HepG2 (cell line): ENCODE data around the gene CD300H. TPM values are rescaled to one million over a fixed set of nuclear protein-coding genes. Genes with fewer than 3 reads are reported as not detected.

ENCODE experiments used
- ATAC-seq: fragments of 200-7000 bp; cut with Tn5 transposase; 3 replicates; pipeline ENCODE4 v1.9.1; 2020; ENCODE audit warnings: mild to moderate bottlenecking, moderate library complexity
- BruUV-seq: library from RNA; stranded (reverse); fragments of 400-500 nt; replicated peaks from 2 replicates; lab custom pipeline; 2021; lab: Mats Ljungman, UMichigan
- CTCF ChIA-PET: fragments of 300-600 bp; formaldehyde crosslinking; extraction: SDS; loops from one replicate; lab custom pipeline; 2021; ENCODE audit warnings: low total read pairs, inconsistent platforms, low intra/inter-chr PET ratio; lab: Yijun Ruan, JAX
- POLR2A ChIA-PET: fragments of 350-600 bp; sonication (Branson Sonifier 250); formaldehyde crosslinking; loops from one replicate; lab custom pipeline; 2020; ENCODE audit warnings: antibody characterized with exemption, inconsistent platforms; lab: Yijun Ruan, JAX
- DNase-seq: peaks from one replicate; pipeline ENCODE4 v3.0.0-alpha.2; 2015; ENCODE audit warnings: low spot score
- FAIRE-seq: peaks from 3 replicates; lab custom pipeline; 2011; peaks lifted over from hg19 to GRCh38; lab: Jason Lieb, UNC
- H2AFZ ChIP-seq: one replicate; pipeline ENCODE4 v1.6.1; 2011; ENCODE audit warnings: low read length, inconsistent platforms
- H3K27ac ChIP-seq: fragments of 300-600 bp; 3 replicates; pipeline ENCODE4 v1.8.0; 2011; ENCODE audit warnings: mixed run types, mild to moderate bottlenecking, mixed read lengths, low read length, inconsistent platforms; ENCODE audit not compliant: insufficient read depth; ENCODE audit errors: extremely low read length
- H3K27me3 ChIP-seq, 2 experiments: fragments of 200-600 bp in 1 of 2; 2 replicates in 1 of 2; 3 replicates in 1 of 2; pipeline versions ENCODE4 v1.6.0 to v1.8.0; 2011; ENCODE audit warnings: low read length in 2 of 2, mild to moderate bottlenecking in 2 of 2, moderate library complexity in 2 of 2, inconsistent platforms in 1 of 2; ENCODE audit not compliant: insufficient read depth in 2 of 2, control insufficient read depth in 1 of 2
- H3K36me3 ChIP-seq, 2 experiments: fragments of 200-600 bp in 1 of 2; replicated peaks in 1 of 2; 2 replicates in 1 of 2; 3 replicates in 1 of 2; pipeline versions ENCODE4 v1.5.1 to v1.8.0; 2011; ENCODE audit warnings: low read length in 2 of 2, inconsistent platforms in 1 of 2; ENCODE audit not compliant: insufficient read depth in 2 of 2, control insufficient read depth in 1 of 2
- H3K4me1 ChIP-seq: 2 replicates; pipeline ENCODE4 v1.5.1; 2012; ENCODE audit warnings: low read length, inconsistent platforms; ENCODE audit not compliant: insufficient read depth
- H3K4me2 ChIP-seq: 2 replicates; pipeline ENCODE4 v1.6.0; 2011; ENCODE audit warnings: low read depth, low read length, inconsistent platforms
- H3K4me3 ChIP-seq, 3 experiments: fragments of 200-600 bp in 1 of 3; sonication (generic), shearing (Covaris generic) in 1 of 3; replicated peaks in 1 of 3; 2 replicates each; pipeline ENCODE4 v1.5.1; 2011 to 2016; ENCODE audit warnings: low read length in 3 of 3, inconsistent platforms in 2 of 3, low read depth in 2 of 3, mild to moderate bottlenecking in 2 of 3, control low read depth in 1 of 3, mixed read lengths in 1 of 3; ENCODE audit not compliant: insufficient read depth in 1 of 3
- H3K79me2 ChIP-seq: one replicate; pipeline ENCODE4 v1.6.1; 2011; ENCODE audit warnings: low read length, inconsistent platforms; ENCODE audit not compliant: insufficient read depth
- H3K9ac ChIP-seq: 2 replicates; pipeline ENCODE4 v1.6.0; 2011; ENCODE audit warnings: mild to moderate bottlenecking, low read depth, low read length, inconsistent platforms; ENCODE audit not compliant: insufficient read depth
- H3K9me3 ChIP-seq: 2 replicates; pipeline ENCODE4 v1.5.1; 2012; ENCODE audit warnings: mild to moderate bottlenecking, low read length
- H4K20me1 ChIP-seq: 2 replicates; pipeline ENCODE4 v1.6.0; 2011; ENCODE audit warnings: inconsistent platforms, mild to moderate bottlenecking, low read length, moderate library complexity; ENCODE audit not compliant: insufficient read depth
- BRCA1 ChIP-seq: sonication (generic); formaldehyde crosslinking; IDR thresholded peaks from 2 replicates; pipeline ENCODE4 v1.4.0; 2020; ENCODE audit warnings: missing genetic modification reagents
- CEBPB ChIP-seq: IDR thresholded peaks from 2 replicates; pipeline ENCODE4 v1.6.1; 2011; ENCODE audit warnings: low read depth, low read length, improper control_type of control experiment, borderline replicate concordance
- EED ChIP-seq: sonication (generic); formaldehyde crosslinking; IDR thresholded peaks from 2 replicates; pipeline ENCODE4 v1.5.0; 2020; ENCODE audit warnings: mild to moderate bottlenecking, missing genetic modification reagents
- EZH2 ChIP-seq: conservative IDR thresholded peaks from 2 replicates; pipeline ENCODE4 v1.6.1; 2012; ENCODE audit warnings: mild to moderate bottlenecking, low read depth, low read length, moderate library complexity
- GPN1 ChIP-seq: sonication (generic); formaldehyde crosslinking; IDR thresholded peaks from 2 replicates; pipeline ENCODE4 v1.5.1; 2020; ENCODE audit warnings: missing genetic modification reagents, borderline replicate concordance
- HCFC1 ChIP-seq: fragments of 150-350 bp; IDR thresholded peaks from 2 replicates; pipeline ENCODE4 v1.6.1; 2014; ENCODE audit warnings: low read depth, low read length
- MED13 ChIP-seq: sonication (generic); formaldehyde crosslinking; IDR thresholded peaks from 2 replicates; pipeline ENCODE4 v1.5.0; 2020; ENCODE audit warnings: missing genetic modification reagents
- SMC3 ChIP-seq: IDR thresholded peaks from 2 replicates; pipeline ENCODE4 v1.6.1; 2011; ENCODE audit warnings: low read length, improper control_type of control experiment
- SP140L ChIP-seq: sonication (generic); formaldehyde crosslinking; IDR thresholded peaks from 2 replicates; pipeline ENCODE4 v1.4.0; 2020; ENCODE audit warnings: missing genetic modification reagents, borderline replicate concordance
- SP5 ChIP-seq: IDR thresholded peaks from 2 replicates; pipeline ENCODE4 v1.6.1; 2016; ENCODE audit warnings: low read depth, borderline replicate concordance
- TCF7L2 ChIP-seq: IDR thresholded peaks from 2 replicates; pipeline ENCODE4 v1.6.1; 2011; ENCODE audit warnings: mild to moderate bottlenecking, low read depth, low read length, moderate library complexity
- ZBTB8A ChIP-seq: sonication (generic); formaldehyde crosslinking; IDR thresholded peaks from 2 replicates; pipeline ENCODE4 v1.4.0; 2020; ENCODE audit warnings: mild to moderate bottlenecking, low read depth, missing genetic modification reagents, borderline replicate concordance
- ZSCAN29 ChIP-seq: sonication (generic); formaldehyde crosslinking; conservative IDR thresholded peaks from 2 replicates; pipeline ENCODE4 v1.4.0; 2020; ENCODE audit warnings: mild to moderate bottlenecking, missing genetic modification reagents
- WGBS: methylation state at CpG from one replicate; pipeline ENCODE4 v1.1.6; 2017; ENCODE audit warnings: low lambda C conversion rate; 5-methylcytosine and 5-hydroxymethylcytosine counted together
- in situ Hi-C: cut with HindIII; loops from 2 replicates; pipeline ENCODE4 v1.10.0; 2017; ENCODE audit warnings: low pct_unique_long_range_greater_than_20kb; ENCODE audit not compliant: extremely low pct_ligation_motif_present
- intact Hi-C: fragments of 100-400 bp; cut with micrococcal nuclease; formaldehyde crosslinking; loops from one replicate; pipeline ENCODE4 v1.10.0; 2022; ENCODE audit not compliant: unreplicated experiment
- polyA plus RNA-seq, 8 experiments: library from polyadenylated mRNA; depleted of rRNA in 3 of 8; stranded (reverse) in 7 of 8; unstranded in 1 of 8; fragments of >200 nt; fragmentation: Illumina TruSeq in 4 of 8; extraction: Trizol in 4 of 8; gene quantifications; 2 replicates each; pipeline versions ENCODE4 v1.2.1 to v1.2.3, GENCODE V29; 2011 to 2016; ENCODE audit warnings: low read depth in 4 of 8, missing spikeins in 1 of 8, mixed read lengths in 1 of 8; ENCODE audit not compliant: insufficient read depth in 1 of 8
- total RNA-seq, 5 experiments: library from RNA; depleted of rRNA; stranded (reverse); fragments of >200 nt; fragmentation: Illumina TruSeq; extraction: Trizol; gene quantifications; 2 replicates each; pipeline ENCODE4 v1.2.3, GENCODE V29; 2016; ENCODE audit warnings: low read depth in 1 of 5
- TF ChIP-seq, protein P1 (sequence below): sonication (generic); formaldehyde crosslinking; IDR thresholded peaks from 2 replicates; pipeline ENCODE4 v1.8.1; 2023; ENCODE audit warnings: mild to moderate bottlenecking, moderate library complexity, missing genetic modification reagents
- TF ChIP-seq, protein P2 (sequence below): sonication (generic); formaldehyde crosslinking; IDR thresholded peaks from 2 replicates; pipeline ENCODE4 v1.8.1; 2022; ENCODE audit warnings: mild to moderate bottlenecking, missing genetic modification reagents
- TF ChIP-seq, protein P3 (sequence below): sonication (generic); formaldehyde crosslinking; IDR thresholded peaks from 2 replicates; pipeline ENCODE4 v1.4.0; 2020; ENCODE audit warnings: mild to moderate bottlenecking, missing genetic modification reagents

The CD300H gene
- total and polyA plus RNA-seq, 2 of the 13 experiments (the other 11 are each of a cell fraction or from before 2014, with no cell fraction given): not detected

DNA sequence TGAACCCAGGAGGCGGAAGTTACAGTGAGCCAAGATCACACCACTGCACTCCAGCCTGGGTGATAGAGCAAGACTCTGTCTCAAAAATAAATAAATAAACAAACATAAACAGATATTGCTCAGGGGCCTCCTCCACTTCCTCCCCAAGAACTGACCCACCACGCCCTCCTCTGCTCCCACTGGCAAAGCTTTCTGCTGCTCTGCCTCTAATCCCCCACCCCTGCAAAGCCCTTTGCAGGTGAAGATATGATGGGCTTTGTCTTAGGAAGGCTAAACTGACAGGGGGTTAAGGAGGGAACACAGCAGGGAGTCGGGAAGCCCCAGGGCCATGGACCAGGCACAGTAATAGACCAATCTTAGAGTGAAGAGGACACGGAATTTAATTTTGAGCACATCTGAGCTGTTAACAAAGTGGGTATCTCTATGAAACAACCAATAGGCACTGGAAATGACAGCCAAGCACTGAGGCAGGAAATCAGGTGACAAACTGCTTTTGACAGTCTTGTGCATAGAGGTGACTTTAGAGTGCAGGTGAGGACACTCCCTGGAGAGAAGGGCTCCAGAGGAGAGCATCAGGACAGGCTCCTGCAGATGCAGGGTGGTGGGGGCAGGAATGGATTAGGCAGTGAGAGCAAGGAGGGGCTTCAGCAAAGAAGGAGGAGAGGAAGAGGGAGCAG is 31.2 kb upstream of the CD300H start:
- BruUV-seq: no TSS peak
- ATAC-seq (no peak), FAIRE-seq (no peak), DNase-seq (no peak)
- Histone ChIP-seq H3K27me3 (peaks cover 4 to 27% of the 10 kb centered on the region in 2 experiments; a peak in 4 of 5 replicates), H3K79me2 (no peaks in the 10 kb centered on the region), H3K4me3 (no peak overlapping the region), H4K20me1 (peaks cover 3% of the 10 kb centered on the region; the same call in 1 of the 2 replicates), H2AFZ (no peak overlapping the region), H3K4me1 (no peaks in the 10 kb centered on the region), H3K27ac (no peak overlapping the region), H3K9me3 (no peaks in the 10 kb centered on the region), H3K4me2 (no peak overlapping the region), H3K36me3 (no peaks in the 10 kb centered on the region), H3K9ac (no peak overlapping the region)
- 22% methylated on average over 4 of the region's 4 CpGs for WGBS
- intact Hi-C loops (no loop called here), in situ Hi-C loops (no loop called here)
- ChIA-PET CTCF (no interaction called here), POLR2A (no interaction called here)
- TF ChIP-seq ZBTB8A (CRISPR knock-in tag) (no peak), BRCA1 (CRISPR knock-in tag) (no peak), GPN1 (no peak), SP5 (CRISPR knock-in tag) (no peak), EED (CRISPR knock-in tag) (no peak), TCF7L2 (no peak), ZSCAN29 (CRISPR knock-in tag) (no peak), CEBPB (no peak), SP140L (CRISPR knock-in tag) (no peak), MED13 (CRISPR knock-in tag) (no peak), SMC3 (no peak), HCFC1 (no peak), EZH2 (no peak)
- TF ChIP-seq, protein P1, sequence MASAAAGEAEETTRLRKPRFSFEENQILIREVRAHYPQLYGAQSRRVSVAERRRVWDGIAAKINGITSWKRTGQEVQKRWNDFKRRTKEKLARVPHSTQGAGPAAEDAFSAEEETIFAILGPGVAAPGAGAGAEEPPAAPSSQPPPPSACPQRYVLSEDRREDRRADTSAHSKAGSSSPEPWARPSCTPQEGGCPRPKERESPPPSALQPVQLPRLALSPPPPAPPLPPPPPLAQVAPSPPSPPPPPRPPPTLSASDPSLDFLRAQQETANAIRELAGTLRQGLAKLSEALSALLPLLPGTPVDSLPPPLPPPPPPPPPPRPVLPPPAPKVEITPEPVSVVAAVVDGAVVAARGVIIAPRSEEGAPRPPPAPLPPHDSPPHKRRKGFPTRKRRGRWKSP (CRISPR knock-in tag): no peak
- TF ChIP-seq, protein P2, sequence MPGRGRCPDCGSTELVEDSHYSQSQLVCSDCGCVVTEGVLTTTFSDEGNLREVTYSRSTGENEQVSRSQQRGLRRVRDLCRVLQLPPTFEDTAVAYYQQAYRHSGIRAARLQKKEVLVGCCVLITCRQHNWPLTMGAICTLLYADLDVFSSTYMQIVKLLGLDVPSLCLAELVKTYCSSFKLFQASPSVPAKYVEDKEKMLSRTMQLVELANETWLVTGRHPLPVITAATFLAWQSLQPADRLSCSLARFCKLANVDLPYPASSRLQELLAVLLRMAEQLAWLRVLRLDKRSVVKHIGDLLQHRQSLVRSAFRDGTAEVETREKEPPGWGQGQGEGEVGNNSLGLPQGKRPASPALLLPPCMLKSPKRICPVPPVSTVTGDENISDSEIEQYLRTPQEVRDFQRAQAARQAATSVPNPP (CRISPR knock-in tag): no peak
- TF ChIP-seq, protein P3, sequence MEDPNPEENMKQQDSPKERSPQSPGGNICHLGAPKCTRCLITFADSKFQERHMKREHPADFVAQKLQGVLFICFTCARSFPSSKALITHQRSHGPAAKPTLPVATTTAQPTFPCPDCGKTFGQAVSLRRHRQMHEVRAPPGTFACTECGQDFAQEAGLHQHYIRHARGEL: no peak
